Parathyroid adenoma (tissue), 2 donors: ENCODE measurements around the gene SKAP1.

Experiments
- H2AFZ ChIP-seq: fragments of 300-600 bp; sonication (generic); one replicate; pipeline ENCODE4 v1.7.0; 2017; ENCODE audit warnings: antibody characterized with exemption, mild to moderate bottlenecking
- H3K27ac ChIP-seq: fragments of 300-600 bp; sonication (generic); one replicate; pipeline ENCODE4 v1.7.0; 2017
- H3K27me3 ChIP-seq: fragments of 300-600 bp; sonication (generic); one replicate; pipeline ENCODE4 v1.7.0; 2017; ENCODE audit warnings: low read length; ENCODE audit not compliant: control insufficient read depth, insufficient read depth
- H3K36me3 ChIP-seq: fragments of 300-600 bp; sonication (generic); one replicate; pipeline ENCODE4 v1.7.0; 2017; ENCODE audit warnings: low read length; ENCODE audit not compliant: control insufficient read depth, insufficient read depth
- H3K4me1 ChIP-seq: fragments of 300-600 bp; sonication (generic); one replicate; pipeline ENCODE4 v1.7.0; 2017; ENCODE audit warnings: control low read depth
- H3K4me2 ChIP-seq: fragments of 300-600 bp; sonication (generic); one replicate; pipeline ENCODE4 v1.7.0; 2017; ENCODE audit warnings: low read length
- H3K4me3 ChIP-seq: fragments of 300-600 bp; sonication (generic); one replicate; pipeline ENCODE4 v1.7.0; 2017; ENCODE audit warnings: low read depth, low read length
- H3K79me2 ChIP-seq: fragments of 300-600 bp; sonication (generic); one replicate; pipeline ENCODE4 v1.7.0; 2017; ENCODE audit warnings: control low read depth
- H3K9ac ChIP-seq: fragments of 300-600 bp; sonication (generic); one replicate; pipeline ENCODE4 v1.7.0; 2017; ENCODE audit warnings: mild to moderate bottlenecking
- H3K9me3 ChIP-seq: fragments of 300-600 bp; sonication (generic); one replicate; pipeline ENCODE4 v1.7.0; 2017; ENCODE audit warnings: low read length; ENCODE audit not compliant: control insufficient read depth
- TF ChIP-seq, protein P1 (sequence below): fragments of 300-600 bp; sonication (generic); IDR thresholded peaks from one replicate; pipeline ENCODE4 v1.7.0; 2017; ENCODE audit warnings: antibody characterized with exemption, mild to moderate bottlenecking
- donor health status: primary hyperparathyroidism.

SKAP1 gene

GRCh38 chr17:48151220-48151619 lies 278.8 kb downstream of the SKAP1 start:
- no peaks in the 10 kb centered on the region for H3K27me3 ChIP-seq
- H3K79me2 ChIP-seq, result no peaks in the 10 kb centered on the region
- TF ChIP-seq, protein P1, sequence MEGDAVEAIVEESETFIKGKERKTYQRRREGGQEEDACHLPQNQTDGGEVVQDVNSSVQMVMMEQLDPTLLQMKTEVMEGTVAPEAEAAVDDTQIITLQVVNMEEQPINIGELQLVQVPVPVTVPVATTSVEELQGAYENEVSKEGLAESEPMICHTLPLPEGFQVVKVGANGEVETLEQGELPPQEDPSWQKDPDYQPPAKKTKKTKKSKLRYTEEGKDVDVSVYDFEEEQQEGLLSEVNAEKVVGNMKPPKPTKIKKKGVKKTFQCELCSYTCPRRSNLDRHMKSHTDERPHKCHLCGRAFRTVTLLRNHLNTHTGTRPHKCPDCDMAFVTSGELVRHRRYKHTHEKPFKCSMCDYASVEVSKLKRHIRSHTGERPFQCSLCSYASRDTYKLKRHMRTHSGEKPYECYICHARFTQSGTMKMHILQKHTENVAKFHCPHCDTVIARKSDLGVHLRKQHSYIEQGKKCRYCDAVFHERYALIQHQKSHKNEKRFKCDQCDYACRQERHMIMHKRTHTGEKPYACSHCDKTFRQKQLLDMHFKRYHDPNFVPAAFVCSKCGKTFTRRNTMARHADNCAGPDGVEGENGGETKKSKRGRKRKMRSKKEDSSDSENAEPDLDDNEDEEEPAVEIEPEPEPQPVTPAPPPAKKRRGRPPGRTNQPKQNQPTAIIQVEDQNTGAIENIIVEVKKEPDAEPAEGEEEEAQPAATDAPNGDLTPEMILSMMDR, result no peak
- H3K9ac ChIP-seq, result no peak overlapping the region
- H3K4me1 ChIP-seq, result no peaks in the 10 kb centered on the region
- no peak overlapping the region for H2AFZ ChIP-seq
- H3K4me2 ChIP-seq, result no peak overlapping the region
- no peaks in the 10 kb centered on the region for H3K9me3 ChIP-seq
- H3K27ac ChIP-seq, result no peak overlapping the region
- no peaks in the 10 kb centered on the region for H3K36me3 ChIP-seq
- no peak overlapping the region for H3K4me3 ChIP-seq

GRCh38 chr17:48150597-48151001 lies 279.4 kb downstream of the SKAP1 start:
- no peak overlapping the region for H3K9ac ChIP-seq
- no peak overlapping the region for H3K4me3 ChIP-seq
- H3K27me3 ChIP-seq, result no peaks in the 10 kb centered on the region
- H3K9me3 ChIP-seq, result no peaks in the 10 kb centered on the region
- H3K4me2 ChIP-seq, result no peak overlapping the region
- H3K27ac ChIP-seq, result no peak overlapping the region
- no peak overlapping the region for H2AFZ ChIP-seq
- no peaks in the 10 kb centered on the region for H3K36me3 ChIP-seq
- H3K79me2 ChIP-seq, result no peaks in the 10 kb centered on the region
- H3K4me1 ChIP-seq, result no peaks in the 10 kb centered on the region
- TF ChIP-seq, protein P1, result no peak

DNA sequence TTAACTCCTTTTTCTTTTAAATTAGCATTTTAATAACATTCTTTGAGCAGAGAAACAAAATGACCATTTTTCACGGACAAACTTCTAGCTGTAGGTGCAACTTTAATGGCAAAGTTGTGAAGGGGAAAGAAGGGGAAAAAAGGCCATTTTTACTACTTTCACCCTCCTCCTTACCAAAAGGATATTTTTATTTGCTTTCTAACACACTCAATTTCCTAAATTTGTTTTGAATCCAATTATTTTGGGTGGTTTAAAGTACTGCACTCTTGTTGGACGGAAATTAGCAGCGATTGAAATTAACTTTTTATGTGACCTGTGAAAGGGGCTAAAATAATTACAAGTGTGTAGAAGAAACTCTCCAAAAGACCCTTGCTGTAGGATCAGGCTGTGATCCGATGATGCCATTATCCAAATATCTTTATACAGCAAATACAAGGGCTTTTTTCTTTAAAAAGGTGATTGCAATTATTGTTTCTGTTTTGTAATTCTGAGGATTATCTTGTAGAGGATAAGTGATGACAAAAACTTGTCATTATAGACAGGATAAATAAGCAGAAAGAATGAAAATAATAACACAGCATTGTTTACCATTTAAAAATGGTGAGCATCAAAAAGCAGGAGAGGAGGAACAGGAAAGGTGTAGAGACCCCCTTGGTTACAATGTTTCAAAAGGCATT lies 280.1 kb downstream of the SKAP1 start:
- Histone ChIP-seq H3K36me3 (no peaks in the 10 kb centered on the region), H3K79me2 (no peaks in the 10 kb centered on the region), H2AFZ (no peak overlapping the region), H3K27ac (no peak overlapping the region), H3K4me3 (no peak overlapping the region), H3K27me3 (no peaks in the 10 kb centered on the region), H3K4me1 (no peaks in the 10 kb centered on the region), H3K9ac (no peak overlapping the region), H3K9me3 (no peaks in the 10 kb centered on the region), H3K4me2 (no peak overlapping the region)
- TF ChIP-seq, protein P1, result no peak

- Histone ChIP-seq H3K4me2 (no peak overlapping the region), H3K9ac (no peak overlapping the region), H3K4me3 (no peak overlapping the region), H3K4me1 (no peaks in the 10 kb centered on the region), H3K79me2 (no peaks in the 10 kb centered on the region), H3K27ac (no peak overlapping the region), H3K9me3 (no peaks in the 10 kb centered on the region), H2AFZ (no peak overlapping the region), H3K36me3 (no peaks in the 10 kb centered on the region), H3K27me3 (no peaks in the 10 kb centered on the region)
- TF ChIP-seq, protein P1, result no peak
These were observed 280.9 kb downstream of the SKAP1 start for GRCh38 chr17:48148854-48149786.
